NCI-H128 (cell line): ENCODE data around the gene PCSK1.
"Not testable (repeated sequence)": the region's sequence is repeated elsewhere in the genome, so short reads cannot be mapped to it uniquely, and the experiment has no call there.

Source experiments
- DNase-seq: peaks from one replicate; lab custom pipeline; 2025; ENCODE audit not compliant: unreplicated experiment; lab: John Stamatoyannopoulos, UW

PCSK1 gene

DNA sequence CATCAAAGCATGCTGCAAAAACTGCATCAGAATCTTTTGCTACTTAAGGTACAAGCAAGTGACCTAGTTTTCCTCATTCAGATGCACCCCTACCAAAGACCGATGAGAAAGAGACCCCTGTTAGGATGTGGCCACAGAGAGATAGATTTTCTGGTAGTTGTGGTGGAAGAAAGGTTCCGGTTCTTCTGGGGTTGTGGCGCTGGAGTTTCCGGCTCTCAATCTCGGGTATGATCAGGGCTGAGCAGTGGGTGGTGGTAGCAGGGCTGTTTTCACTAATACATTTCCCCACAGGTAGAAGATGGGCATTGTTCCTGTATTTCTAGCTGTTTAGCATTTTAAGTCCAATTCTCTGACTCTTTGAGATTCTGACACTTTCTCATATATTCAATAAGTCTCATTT lies 58.4 kb downstream of the PCSK1 start:
- no peak for DNase-seq

- DNase-seq, result no peak
Measured at GRCh38 chr5:96373381-96373733, 59.7 kb downstream of the PCSK1 start.

- no peak for DNase-seq
Measured at GRCh38 chr5:96372726-96373380, 60.2 kb downstream of the PCSK1 start.

DNA sequence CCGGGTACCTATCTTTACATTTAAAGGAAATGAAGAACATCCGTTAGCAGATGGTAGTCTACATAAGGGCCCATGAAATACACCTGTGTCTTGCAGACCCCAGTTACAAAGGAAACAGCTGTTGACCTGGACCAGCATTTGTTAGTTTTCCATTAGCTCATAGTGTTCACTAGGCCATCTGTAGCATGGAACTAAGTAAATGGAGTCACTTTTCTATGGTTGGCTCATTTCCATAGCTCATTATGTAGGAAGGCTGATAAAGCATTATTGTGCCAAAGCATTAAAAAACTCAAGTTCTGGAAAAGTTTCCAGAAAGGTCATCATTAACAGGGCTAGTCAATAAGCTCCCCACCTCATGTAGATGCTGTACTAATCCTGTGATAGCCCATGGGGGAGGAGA lies 62.1 kb downstream of the PCSK1 start:
- no peak for DNase-seq

- DNase-seq, result not testable (repeated sequence)
Measured at GRCh38 chr5:96367337-96367736, 65.7 kb downstream of the PCSK1 start.

DNA sequence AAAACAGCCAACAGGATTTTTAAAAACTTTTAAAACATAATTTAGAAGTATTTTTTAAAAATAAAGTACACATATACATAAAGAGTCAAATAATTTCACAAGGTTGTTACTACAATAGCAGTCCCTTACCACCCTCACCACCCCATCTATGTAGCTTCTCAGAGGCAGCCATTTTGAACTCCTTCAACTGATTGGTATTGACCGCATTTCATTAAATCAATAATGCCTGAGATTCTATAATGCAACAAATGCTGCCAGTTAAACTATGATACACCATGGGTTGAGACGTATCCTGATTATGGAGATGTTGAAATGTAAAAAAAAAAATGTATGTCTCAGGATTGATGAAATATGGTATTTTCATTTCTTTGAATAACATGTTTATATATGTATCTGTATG lies 78.8 kb downstream of the PCSK1 start:
- no peak for DNase-seq

- DNase-seq, result no peak
Measured at GRCh38 chr5:96353220-96353619, 79.8 kb downstream of the PCSK1 start.

- no peak for DNase-seq
Measured at GRCh38 chr5:96350678-96351077, 82.4 kb downstream of the PCSK1 start.

GRCh38 chr5:96348536-96348935 lies 84.5 kb downstream of the PCSK1 start:
- DNase-seq, result no peak

GRCh38 chr5:96347502-96348292 lies 85.4 kb downstream of the PCSK1 start:
- DNase-seq, result no peak

- peak; percentile 14 for DNase-seq
Measured at GRCh38 chr5:96344678-96345577, 88.1 kb downstream of the PCSK1 start.

- no peak for DNase-seq
Measured at GRCh38 chr5:96343094-96343493, 90.0 kb downstream of the PCSK1 start.

- no peak for DNase-seq
Measured at GRCh38 chr5:96342581-96342980, 90.5 kb downstream of the PCSK1 start.
